Left hindlimb (tissue), 1 donor: ENCODE measurements around the gene OAT.

ENCODE experiments used
- DNase-seq: peaks from one replicate; pipeline ENCODE4 v3.0.0-alpha.2; 2018

OAT gene

DNA sequence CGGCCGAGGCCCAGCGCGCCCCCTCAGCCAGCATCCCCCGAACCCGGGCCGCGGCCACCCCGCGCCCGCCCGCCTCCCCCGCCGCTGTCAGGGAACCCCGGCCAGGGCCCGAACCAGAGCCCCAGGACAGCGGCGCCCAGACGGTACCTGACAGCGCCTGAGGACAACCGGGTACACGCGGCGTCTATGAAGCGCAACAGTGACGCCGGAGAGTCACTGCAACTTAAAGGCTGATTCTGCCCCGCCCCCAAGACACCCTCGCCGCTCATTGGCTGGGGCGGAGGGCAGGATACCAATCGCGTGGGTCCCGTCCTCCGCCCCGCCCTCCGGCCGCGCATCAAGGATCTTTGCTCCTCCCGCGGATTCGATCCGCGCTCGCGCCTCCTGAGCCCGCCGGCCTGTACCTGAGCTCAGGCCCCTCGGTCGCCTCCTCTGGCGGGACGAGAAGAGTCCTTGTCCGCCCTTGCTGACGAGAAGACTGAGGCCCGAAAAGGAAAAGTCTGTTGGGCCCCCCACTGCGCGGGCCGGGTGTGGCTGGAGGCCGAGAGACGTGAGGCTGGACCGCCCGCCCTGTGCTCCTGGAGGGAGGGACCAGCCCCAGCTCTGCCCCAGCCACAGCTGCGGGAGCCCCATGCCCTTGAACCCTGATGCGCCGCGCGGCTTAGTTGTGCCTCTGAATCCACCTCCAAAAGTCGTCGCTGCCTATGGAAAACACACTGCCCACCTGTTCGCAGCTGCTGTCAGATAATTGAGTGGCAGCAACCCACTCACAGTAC, at the start of gene OAT:
Gene OAT, minus strand, starts transcription at position 198 of the 776 bp plus-strand sequence. CDS start 6,752 bp downstream, outside the sequence.
- peak; percentile 95 for DNase-seq

DNA sequence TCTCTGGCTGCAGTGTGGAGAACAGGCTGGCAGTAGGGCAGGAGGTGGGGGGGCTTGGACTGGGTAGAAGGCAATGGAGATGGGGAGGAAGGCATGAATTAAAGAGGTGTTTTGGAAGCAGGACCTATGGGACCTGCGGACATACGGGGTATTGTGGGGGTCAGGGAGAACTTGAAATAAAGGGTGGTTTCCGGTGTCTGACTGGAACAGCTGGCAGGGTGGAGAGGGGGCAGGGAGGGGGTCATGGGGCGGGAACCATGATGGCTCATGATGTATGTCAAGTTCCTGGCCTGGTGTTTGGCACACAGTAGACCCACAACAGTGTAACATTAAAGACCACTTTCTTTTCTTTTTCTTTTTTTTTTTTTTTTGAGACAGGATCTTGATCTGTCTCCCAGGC, 48.4 kb upstream of the OAT start:
- no peak for DNase-seq

DNA sequence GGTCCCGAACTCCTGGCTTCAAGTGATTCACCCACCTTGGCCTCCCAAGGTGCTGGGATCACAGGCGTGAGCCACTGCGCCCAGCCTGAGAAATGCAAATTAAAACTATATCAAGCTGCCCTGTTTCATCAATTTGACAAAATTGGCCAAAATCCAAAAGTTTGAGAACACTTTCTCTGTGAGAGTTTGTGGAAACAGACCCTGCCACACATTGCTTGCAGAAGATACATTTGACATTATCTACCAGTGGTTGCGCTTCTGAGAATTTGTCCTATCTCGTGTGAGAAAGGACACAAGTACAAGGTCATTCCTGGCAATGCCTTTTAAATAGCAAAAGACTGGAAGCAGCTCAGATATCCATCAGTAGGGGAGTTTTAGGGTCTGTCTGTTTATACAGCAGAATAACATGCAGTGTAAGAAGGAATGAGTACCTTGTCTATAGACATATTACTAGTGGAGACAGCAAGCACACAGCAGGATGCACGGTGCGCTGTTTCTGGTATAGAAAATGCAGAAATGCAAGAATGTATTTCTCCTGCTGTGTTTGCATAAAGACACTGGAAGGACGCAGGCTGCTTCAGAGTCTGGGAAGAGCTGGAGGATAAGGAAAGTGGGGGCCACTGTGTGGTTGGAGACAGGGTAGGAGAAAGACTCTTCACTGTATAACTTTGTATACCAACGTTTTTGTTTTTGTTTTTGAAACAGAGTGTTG, 47.2 kb upstream of the OAT start:
- DNase-seq, result no peak

DNA sequence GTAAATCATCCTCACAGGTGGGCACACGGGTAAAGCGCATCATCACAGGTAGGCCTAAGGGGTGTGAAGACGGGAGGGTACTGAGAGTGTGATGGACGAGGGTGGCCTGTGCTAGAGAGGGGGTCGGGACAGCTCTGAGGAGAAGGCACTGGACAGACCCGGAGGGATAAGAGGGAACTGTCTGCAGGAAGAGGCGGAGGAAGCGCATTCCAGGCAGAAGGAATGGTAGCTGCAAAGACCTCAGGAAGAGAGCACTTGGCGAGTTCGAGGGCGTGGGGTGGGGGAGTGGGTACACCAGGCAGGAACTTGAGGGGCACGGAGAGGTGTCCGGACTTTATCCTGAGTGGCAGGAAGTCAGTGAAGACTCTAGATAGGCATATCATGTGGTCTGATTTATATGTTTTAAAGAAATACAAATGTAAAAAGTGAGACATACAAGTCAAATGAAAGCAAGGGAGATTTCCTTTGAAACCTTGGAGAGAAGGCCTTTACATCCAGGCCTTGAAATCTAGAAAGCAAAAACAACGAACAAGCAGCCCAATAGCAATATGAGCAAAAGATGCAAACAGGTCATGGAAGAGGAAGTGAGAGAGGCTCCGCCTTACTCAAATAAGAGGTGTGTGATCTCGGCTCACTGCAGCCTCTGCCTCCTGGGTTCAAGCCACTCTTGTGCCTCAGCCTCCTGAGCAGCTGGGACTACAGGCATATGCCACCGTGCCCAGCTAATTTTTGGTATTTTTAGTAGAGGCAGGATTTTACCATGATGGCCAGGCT, 46.5 kb upstream of the OAT start:
- DNase-seq, result no peak

DNA sequence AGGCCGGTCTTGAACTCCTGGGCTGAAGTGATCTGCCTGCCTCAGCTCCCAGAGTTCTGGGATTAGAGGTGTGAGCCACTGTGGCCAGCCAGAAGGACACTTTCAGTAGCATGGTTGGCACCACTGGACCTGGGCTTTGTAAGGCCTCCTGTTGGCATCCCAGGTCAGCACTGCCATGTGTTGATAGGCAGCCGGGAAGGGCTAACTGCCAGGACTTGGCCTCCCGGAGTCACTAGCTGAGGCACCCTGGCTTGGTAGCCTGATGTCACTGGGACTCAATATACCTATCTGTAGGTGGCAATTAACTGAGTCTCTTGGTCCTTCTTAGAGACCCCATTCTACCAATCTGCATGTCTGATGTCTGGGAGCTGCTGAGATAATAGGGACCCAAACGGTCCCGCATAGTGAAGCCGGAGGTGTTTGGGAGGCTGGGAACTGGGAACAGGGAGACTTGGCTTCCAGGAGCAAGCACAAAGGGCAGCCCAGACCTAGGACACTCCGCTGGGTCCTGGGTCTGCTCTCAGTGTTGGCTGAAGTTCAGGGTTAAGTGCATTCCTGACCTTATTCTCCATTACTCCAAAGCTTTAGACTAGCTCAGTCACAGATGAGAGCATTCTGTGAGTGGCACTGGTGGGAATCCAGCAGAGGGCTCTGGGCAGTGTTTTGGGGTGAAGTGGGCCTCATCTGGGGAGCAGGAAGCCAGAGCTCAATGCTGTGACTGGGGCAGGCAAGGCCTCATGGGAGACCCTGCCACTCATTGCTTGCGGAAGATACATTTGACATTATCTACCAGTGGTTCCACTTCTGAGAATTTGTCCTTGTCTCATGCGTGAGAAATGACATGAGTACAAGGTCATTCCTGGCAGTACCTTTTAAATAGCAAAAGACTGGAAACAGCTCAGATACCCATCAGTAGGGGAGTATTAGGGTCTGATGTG, 45.6 kb upstream of the OAT start:
- no peak for DNase-seq

DNA sequence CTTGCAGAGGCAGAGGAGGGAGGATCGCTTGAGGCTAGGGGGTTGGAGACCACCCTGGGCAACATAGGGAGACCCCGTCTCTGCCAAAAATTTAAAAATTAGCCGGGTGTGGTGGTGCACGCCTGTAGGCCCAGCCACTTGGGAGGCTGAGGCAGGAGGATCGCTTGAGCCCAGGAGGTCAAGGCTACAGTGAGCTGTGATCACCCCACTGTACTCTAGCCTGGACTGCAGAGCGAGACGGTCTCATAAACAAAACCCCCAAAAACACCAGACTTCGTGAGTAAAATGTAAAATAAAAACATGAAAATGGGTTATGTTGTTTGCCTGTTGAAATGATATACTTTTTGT, 43.6 kb upstream of the OAT start:
- no peak for DNase-seq

DNA sequence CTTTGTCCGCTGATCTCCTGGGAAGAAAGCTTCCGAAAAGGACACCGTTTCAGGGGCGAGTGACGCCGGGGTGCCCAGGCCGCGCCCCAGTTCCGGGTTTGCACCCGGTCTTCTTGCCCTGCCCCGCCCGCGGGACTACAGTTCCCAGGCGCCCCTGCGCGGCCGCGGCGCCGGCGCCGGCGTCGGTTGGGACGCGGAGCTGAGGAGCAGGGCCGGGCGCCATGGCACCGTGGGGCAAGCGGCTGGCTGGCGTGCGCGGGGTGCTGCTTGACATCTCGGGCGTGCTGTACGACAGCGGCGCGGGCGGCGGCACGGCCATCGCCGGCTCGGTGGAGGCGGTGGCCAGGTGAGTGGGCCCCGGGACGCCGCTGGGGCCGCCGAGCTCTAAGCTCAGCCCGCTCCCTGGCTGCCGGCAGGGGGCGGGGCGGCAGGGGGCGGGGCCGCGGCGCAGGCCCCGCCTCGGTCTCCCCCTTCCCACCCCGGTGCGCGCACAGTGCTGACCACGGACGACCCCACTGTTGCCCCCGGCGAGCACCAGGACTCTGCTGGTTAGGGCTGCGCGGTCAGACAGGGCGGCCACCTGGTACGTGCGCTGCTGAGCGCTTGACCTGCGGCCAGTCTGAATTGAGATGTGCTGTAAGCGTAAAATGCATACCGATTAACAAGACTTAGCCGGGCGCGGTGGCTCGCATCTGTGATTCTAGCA, 43.1 kb upstream of the OAT start, which contains the start of gene LHPP:
Gene LHPP, plus strand, starts transcription at position 182 of the 706 bp plus-strand sequence. Its CDS starts 40 bp downstream, at position 222.
- peak; percentile 90 for DNase-seq

DNA sequence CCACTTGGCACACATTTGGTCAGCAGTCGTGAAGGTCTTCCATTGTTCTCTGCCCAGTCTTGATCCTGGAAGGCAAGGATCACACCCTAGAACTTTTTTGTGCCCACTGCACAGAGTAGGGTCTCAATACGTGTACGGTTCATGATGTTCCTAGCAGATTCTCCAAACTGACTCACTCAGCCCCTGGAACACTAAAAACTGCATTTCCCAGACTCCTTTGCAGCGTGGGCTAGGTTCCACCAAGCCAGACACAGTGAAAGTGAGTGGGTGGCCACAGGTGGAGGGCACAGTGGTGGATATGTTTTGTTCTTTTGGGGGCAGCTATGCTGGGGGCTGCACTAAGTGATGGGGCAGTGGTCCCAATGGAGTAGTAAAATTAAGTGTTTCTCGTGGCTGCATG, 41.4 kb upstream of the OAT start:
- no peak for DNase-seq

DNA sequence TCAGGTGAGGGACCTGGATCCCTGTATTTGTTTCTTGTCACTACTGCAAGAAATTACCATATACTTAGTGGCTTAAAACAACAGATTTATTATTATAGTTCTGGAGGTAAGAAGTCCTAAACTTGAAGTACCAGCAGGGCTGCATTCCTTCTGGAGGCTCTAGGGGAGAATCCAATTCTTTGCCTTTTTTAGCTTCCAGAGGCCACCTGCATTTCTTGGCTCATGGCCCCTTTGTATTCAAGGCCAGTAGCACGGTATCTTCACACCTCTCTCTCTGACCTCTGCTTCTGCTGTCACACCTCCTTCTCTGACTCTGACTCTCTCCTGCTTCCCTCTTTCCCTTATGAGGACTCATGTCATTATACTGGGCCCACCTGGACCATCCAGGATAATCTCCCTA, 40.7 kb upstream of the OAT start:
- DNase-seq, result no peak

DNA sequence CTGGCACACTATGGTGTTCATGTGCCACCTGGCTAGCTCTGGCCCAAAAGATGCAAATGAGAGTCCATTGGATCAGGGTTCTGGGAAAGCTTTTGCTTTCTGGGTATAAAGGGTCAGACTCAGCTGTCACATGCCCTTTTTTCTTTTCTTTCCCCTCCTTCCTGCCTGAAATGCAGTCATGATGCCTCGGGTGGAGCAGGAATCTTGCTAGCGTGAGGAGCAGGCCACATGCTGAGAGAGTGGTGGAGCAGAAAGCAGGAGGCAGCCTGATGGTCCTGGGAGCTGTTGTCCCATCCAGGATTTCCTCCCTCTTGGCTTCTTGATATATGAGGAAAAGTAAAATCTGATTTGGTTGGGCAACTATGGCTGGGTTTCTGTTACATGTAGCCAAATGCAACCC, 40.2 kb upstream of the OAT start:
- no peak for DNase-seq

DNA sequence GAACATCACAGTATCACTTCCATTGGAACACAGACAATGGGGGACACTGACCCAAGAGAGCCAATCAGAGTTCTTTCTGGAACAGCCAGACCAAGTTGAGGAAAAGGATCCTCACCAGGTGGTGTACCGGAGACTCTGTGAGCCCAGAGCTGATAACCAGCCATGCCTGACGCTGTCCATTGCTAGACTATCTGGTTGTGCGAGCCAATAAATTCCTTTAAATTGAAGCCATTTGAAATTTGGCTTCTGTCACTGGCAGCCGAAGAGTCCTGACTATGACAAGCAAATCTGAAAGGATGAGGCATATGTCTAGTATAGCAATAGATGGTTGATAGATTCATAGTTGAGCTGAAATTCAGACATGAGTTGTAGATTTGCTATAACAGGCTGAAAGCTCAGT, 39.8 kb upstream of the OAT start:
- no peak for DNase-seq

DNA sequence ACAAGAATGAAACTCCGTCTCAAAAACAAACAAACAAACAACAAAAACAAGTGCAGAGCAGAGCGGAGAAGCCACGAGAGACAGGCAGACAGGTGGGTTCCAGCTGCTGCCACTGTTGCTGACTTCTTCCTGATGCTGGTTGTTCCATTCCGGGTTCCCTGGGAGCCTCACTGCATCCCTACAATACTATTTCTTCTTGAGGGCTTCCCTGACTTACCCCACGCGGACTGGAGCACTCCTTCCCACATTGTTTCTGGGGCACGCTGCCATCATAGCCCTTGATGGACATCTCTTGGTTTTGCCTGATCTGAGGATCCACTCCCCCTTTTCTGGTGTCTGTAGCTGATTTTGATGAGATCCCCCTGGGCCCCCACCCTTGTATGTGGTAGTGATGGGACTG, 36.7 kb upstream of the OAT start:
- DNase-seq, result no peak

DNA sequence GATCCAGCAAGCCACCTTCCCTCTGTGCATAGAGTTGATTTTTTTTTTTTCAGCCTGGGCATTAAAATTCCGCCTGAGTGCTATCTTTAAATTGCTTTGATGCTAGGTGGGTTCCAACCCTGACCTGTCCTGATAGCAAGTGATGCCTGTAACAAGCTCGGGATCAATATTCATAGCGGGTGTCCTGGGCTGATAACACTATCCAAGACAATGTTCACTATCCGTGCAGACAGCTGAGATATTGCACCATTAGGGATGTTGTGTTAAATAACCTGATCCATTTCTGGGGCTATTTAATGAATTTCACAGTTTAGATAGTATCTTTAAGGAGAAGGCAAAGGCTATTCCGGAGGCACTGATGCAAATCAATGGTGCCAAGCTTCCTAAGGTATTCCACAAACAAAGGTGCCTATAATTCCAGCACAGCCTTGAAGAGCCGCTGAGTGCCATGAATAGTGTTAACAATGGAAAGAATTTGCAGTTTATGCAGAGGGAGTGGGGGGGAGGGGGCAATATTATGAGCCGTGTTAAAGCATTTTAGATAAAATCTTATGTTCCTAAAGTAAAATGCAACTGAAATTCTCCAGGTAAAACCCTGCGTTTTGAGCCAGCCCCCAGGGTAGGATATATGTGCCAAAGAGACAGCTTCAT, 35.4 kb upstream of the OAT start:
- DNase-seq, result no peak

DNA sequence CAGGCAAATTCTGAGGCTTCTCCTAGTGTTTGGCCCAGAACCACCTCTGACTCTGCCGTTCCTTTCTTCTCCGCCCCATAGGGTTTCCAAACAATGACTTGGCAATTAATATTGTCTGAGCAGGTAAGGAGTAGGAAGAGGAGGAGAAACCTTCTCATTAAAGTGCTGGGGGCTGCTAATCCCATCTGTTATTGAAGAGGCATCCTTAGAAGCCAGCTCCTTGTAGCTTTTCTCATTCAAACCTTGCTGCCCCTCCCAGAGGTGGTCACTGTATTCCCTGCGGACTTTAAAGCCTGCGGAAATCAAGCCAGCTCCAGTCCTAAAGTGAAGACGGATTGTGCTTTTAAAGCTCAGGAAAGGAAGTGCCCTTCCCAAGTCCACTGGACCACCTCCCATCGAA, 32.6 kb upstream of the OAT start:
- no peak for DNase-seq

DNA sequence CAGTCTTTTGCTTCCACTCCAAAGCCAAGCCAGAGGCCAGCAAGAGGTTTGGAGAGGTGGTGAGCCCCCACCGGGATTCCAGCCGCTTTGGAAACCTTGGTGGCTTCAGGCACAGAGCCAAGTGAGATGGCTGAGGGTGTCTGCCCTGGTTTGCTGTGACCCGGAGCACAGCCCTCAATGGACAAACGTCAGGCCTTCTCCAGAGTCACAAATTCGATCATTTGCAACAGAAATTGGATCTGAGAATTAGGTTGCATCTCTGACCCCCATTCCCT, 32.0 kb upstream of the OAT start:
- no peak for DNase-seq

DNA sequence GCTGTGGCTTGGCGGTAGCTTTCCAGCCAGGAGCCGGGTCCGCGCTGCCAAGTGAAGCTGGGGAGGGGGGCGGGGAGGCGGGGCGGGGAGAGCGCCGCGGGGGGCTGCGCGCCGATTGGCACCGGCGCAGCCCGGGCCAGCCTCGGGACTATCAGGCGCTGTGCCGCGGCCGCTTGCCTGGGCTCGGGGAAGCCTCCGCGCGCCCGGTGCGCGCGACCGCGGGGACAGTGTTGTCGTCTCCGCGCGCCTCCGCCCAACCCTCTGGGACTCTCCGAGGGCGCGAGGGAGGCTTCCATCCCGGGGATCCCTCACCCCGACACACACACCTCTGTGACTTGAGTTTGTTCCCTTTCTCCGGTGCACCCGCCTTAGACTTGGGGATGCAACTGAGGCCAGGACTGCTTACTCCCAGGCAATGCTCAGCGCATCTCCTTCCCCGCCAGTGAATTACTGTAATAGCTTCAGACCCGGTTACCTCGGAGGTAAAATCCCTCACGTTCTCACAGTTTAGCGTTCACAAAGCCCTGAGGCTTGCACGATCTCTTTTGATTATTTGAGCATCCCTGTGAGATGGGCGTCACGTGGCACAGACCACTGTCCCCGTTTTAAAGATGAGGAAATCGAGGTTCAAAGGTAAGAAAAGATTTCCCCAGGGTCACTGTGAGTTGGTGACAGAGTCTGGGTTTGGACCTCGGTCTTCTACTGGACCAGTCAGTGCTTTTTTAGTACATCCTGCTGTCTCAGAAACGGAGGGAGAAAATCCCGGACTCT, 31.5 kb upstream of the OAT start, which contains the start of gene NKX1-2:
Gene NKX1-2, minus strand, starts transcription at position 24 of the 771 bp plus-strand sequence. CDS start 92 bp downstream, outside the sequence.
- DNase-seq, result no peak

DNA sequence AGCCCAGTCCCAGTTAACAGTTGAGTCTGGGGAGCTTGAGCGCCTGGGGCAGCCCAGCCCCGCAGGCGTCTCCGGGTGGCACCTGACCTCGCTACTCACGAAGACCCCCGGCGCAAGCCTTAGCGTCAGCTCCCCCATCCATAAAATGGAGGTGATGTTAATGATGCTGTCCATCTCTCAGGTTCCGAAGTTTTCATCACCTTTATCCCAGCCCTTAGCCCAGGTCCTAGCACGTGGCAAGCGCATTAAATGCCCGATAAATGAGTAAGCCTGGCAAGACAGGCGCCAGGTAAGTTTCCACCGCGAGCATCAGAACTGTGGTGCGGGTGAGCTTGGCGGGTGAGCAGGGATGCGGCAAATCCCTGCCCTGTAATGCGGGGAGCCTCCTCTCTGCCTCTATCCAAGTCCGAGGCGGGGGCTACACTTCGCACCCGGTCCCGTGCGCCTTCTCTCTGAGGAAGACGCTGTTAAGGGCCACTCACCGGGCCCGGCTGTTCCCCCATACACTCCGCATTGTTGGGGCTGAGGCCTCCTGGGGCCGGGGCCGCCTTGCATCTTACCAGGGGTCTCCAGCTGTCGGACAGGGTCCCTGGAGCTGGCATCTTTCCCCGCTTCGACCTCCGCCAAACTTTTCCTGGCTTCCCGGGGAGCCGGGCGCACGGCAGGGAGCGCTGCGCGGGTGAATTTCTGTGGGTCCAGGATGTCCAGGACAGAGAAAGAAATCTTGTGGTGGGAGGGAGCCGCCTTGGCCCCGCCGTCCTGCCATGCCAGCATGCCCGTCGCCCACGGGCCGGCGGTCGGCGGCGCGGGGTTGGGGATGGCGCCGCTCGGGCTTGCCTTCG, 30.7 kb upstream of the OAT start:
- no peak for DNase-seq

DNA sequence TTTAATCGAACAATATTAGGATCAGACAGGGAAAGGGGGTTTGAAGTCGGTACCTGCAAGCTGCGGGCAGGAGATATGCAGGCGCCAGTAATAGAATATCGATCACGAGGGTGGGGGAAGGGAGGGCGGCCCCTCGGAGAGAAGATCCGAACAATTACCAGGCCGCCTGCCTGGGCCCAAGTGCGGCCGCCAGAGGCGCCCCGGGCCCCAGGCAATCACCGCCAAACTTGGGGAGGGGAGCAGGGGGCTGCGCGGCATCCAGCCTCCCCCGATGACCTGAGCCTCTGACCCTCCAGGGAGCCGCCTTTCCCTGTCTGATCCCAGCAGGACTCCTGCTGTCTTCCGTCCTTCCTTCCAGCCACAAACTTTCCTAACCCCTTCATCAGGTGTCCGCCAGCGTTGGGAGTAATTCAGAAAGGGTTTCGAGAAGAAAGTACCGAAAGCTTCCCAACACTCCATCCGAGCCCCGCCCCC, 30.0 kb upstream of the OAT start:
- no peak for DNase-seq

DNA sequence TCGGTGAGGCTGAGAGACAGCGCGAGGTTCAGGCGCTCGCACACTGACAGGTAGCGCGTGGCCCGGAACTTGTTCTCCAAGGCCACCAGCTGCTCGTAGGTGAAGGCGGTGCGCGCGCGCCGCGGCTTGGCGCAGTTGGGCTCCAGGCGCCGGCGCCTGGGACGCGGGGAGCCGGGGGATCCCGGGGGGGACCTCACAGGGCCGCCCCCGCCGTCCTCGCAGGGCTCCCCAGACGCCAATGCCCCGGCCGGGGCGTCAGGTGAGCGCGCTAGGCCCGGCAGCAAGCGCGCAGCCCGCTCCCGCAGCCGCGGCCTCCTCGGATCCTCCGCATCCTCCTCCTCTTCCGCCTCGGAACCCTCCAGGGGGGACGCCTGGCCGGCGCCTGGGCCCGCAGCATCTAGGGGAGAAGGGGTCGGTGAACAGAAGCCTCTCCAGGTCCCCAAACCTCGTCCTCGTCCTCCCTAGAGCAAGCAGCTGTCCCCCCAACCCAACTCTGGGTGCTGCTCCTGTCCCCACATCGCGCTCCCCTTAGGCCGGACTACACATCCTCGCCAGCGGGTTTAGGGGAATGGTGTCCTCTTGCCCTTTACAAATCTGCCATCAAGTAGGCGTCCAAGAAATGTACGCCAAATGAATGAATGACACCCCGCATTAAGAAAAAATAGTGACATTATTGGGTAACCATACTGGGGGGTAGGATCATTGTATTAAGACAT, 29.2 kb upstream of the OAT start:
- no peak for DNase-seq
